ENCODE results near the gene SRGAP3.

Gene SRGAP3

DNA sequence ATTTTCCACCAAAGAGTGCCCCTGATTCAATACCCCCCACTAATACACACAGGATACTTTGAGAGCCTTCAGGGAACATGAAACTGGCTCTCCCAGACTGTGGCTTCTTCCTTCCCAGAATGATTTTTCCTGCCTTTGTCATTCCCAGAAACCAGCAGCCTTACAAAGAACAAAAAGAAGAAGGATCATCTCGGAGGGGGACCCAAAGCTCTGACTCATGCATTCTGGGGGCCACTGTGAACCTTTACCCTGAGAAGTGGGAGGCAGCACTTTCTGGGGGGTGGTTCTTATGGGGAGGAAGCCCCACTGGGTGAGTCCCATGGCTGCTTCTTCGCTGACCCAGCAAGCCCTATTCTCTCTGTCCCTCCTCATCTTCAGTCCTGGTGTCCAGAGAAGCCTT, 241.5 kb downstream of the SRGAP3 start:
- Histone ChIP-seq H3K4me3 (ENCODE audit: low read length in 2 of 2) (no peak overlapping the region), H3K27ac (ENCODE audit: low read depth in 2 of 2, low read length in 2 of 2) (no peak overlapping the region), H3K36me3 (ENCODE audit: control insufficient read depth in 2 of 2, insufficient read depth in 2 of 2, low read length in 2 of 2) (no peaks in the 10 kb centered on the region), H3K9ac (ENCODE audit: low read depth in 1 of 2, low read length in 2 of 2) (no peak overlapping the region), H3K27me3 (ENCODE audit: control insufficient read depth in 2 of 2, insufficient read depth in 2 of 2, low read length in 2 of 2) (no peaks in the 10 kb centered on the region), H3K4me1 (ENCODE audit: control insufficient read depth in 2 of 2, insufficient read depth in 2 of 2, low read length in 2 of 2) (no peaks in the 10 kb centered on the region), H3K9me3 (ENCODE audit: control insufficient read depth in 2 of 2, low read length in 2 of 2) (no peaks in the 10 kb centered on the region)

GRCh38 chr3:9007213-9007612, 242.2 kb downstream of the SRGAP3 start:
- Histone ChIP-seq H3K4me1 (ENCODE audit: control insufficient read depth in 2 of 2, insufficient read depth in 2 of 2, low read length in 2 of 2) (no peaks in the 10 kb centered on the region), H3K27me3 (ENCODE audit: control insufficient read depth in 2 of 2, insufficient read depth in 2 of 2, low read length in 2 of 2) (no peaks in the 10 kb centered on the region), H3K36me3 (ENCODE audit: control insufficient read depth in 2 of 2, insufficient read depth in 2 of 2, low read length in 2 of 2) (no peaks in the 10 kb centered on the region), H3K27ac (ENCODE audit: low read depth in 2 of 2, low read length in 2 of 2) (no peak overlapping the region), H3K9me3 (ENCODE audit: control insufficient read depth in 2 of 2, low read length in 2 of 2) (no peaks in the 10 kb centered on the region), H3K4me3 (ENCODE audit: low read length in 2 of 2) (no peak overlapping the region), H3K9ac (ENCODE audit: low read depth in 1 of 2, low read length in 2 of 2) (no peak overlapping the region)

GRCh38 chr3:9000041-9000440, 249.4 kb downstream of the SRGAP3 start:
- no peaks in the 10 kb centered on the region for H3K27me3 ChIP-seq (ENCODE audit: control insufficient read depth in 2 of 2, insufficient read depth in 2 of 2, low read length in 2 of 2)
- H3K4me1 ChIP-seq (ENCODE audit: control insufficient read depth in 2 of 2, insufficient read depth in 2 of 2, low read length in 2 of 2), result no peaks in the 10 kb centered on the region
- H3K9me3 ChIP-seq (ENCODE audit: control insufficient read depth in 2 of 2, low read length in 2 of 2), result no peaks in the 10 kb centered on the region
- no peak overlapping the region for H3K4me3 ChIP-seq (ENCODE audit: low read length in 2 of 2)
- no peak overlapping the region for H3K9ac ChIP-seq (ENCODE audit: low read depth in 1 of 2, low read length in 2 of 2)
- H3K36me3 ChIP-seq (ENCODE audit: control insufficient read depth in 2 of 2, insufficient read depth in 2 of 2, low read length in 2 of 2), result no peaks in the 10 kb centered on the region
- no peak overlapping the region for H3K27ac ChIP-seq (ENCODE audit: low read depth in 2 of 2, low read length in 2 of 2)

GRCh38 chr3:8997151-8997550, 252.3 kb downstream of the SRGAP3 start:
- H3K4me1 ChIP-seq (ENCODE audit: control insufficient read depth in 2 of 2, insufficient read depth in 2 of 2, low read length in 2 of 2), result no peaks in the 10 kb centered on the region
- H3K36me3 ChIP-seq (ENCODE audit: control insufficient read depth in 2 of 2, insufficient read depth in 2 of 2, low read length in 2 of 2), result no peaks in the 10 kb centered on the region
- no peak overlapping the region for H3K27ac ChIP-seq (ENCODE audit: low read depth in 2 of 2, low read length in 2 of 2)
- H3K4me3 ChIP-seq (ENCODE audit: low read length in 2 of 2), result no peak overlapping the region
- no peaks in the 10 kb centered on the region for H3K27me3 ChIP-seq (ENCODE audit: control insufficient read depth in 2 of 2, insufficient read depth in 2 of 2, low read length in 2 of 2)
- no peaks in the 10 kb centered on the region for H3K9me3 ChIP-seq (ENCODE audit: control insufficient read depth in 2 of 2, low read length in 2 of 2)
- no peak overlapping the region for H3K9ac ChIP-seq (ENCODE audit: low read depth in 1 of 2, low read length in 2 of 2)

- Histone ChIP-seq H3K36me3 (ENCODE audit: control insufficient read depth in 2 of 2, insufficient read depth in 2 of 2, low read length in 2 of 2) (no peaks in the 10 kb centered on the region), H3K27me3 (ENCODE audit: control insufficient read depth in 2 of 2, insufficient read depth in 2 of 2, low read length in 2 of 2) (no peaks in the 10 kb centered on the region), H3K27ac (ENCODE audit: low read depth in 2 of 2, low read length in 2 of 2) (no peak overlapping the region), H3K9ac (ENCODE audit: low read depth in 1 of 2, low read length in 2 of 2) (no peak overlapping the region), H3K4me1 (ENCODE audit: control insufficient read depth in 2 of 2, insufficient read depth in 2 of 2, low read length in 2 of 2) (no peaks in the 10 kb centered on the region), H3K9me3 (ENCODE audit: control insufficient read depth in 2 of 2, low read length in 2 of 2) (no peaks in the 10 kb centered on the region), H3K4me3 (ENCODE audit: low read length in 2 of 2) (no peak overlapping the region)
Observed at GRCh38 chr3:8996681-8997121, 252.7 kb downstream of the SRGAP3 start.

DNA sequence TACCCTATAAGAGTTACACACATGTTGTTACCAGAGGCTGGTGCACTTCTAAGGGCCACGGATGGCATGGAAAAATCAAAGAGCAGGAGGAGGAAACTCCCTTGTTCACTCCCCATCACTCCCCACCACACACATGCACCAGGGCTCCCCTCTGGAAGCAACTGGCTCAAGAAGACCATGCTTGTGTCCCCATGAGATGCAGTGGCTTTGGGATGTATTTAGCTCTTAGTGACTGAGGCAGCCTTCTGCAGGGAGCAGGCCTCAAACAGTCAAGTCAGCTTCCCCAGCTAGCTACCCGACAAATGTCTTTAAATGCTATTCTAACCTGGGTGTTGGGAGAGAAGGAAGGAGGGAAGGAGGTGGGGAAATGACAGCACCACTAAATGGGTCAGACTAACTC, 253.2 kb downstream of the SRGAP3 start:
- Histone ChIP-seq H3K27ac (ENCODE audit: low read depth in 2 of 2, low read length in 2 of 2) (no peak overlapping the region), H3K27me3 (ENCODE audit: control insufficient read depth in 2 of 2, insufficient read depth in 2 of 2, low read length in 2 of 2) (no peaks in the 10 kb centered on the region), H3K4me3 (ENCODE audit: low read length in 2 of 2) (no peak overlapping the region), H3K9me3 (ENCODE audit: control insufficient read depth in 2 of 2, low read length in 2 of 2) (no peaks in the 10 kb centered on the region), H3K9ac (ENCODE audit: low read depth in 1 of 2, low read length in 2 of 2) (no peak overlapping the region), H3K4me1 (ENCODE audit: control insufficient read depth in 2 of 2, insufficient read depth in 2 of 2, low read length in 2 of 2) (no peaks in the 10 kb centered on the region), H3K36me3 (ENCODE audit: control insufficient read depth in 2 of 2, insufficient read depth in 2 of 2, low read length in 2 of 2) (no peaks in the 10 kb centered on the region)

DNA sequence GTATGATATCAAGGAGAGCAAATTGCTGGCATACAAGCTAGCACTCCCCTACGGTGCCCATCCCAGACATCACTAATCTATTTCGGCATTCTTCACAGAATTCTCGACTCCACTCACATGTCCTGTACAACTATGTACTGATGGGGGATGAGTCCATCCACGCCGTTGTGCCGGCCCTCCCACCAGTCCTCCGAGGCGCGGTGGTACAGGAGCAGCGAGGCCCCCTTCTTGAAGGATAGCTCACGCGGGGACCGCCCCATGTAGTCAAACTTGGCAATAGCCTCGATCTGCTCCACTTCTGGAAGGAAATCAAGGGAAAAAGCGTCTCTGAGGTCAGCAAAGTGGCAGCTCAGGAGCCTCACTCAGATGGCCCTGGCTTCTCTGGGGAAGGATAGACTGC, 255.2 kb downstream of the SRGAP3 start:
- no peak overlapping the region for H3K4me3 ChIP-seq (ENCODE audit: low read length in 2 of 2)
- no peaks in the 10 kb centered on the region for H3K36me3 ChIP-seq (ENCODE audit: control insufficient read depth in 2 of 2, insufficient read depth in 2 of 2, low read length in 2 of 2)
- H3K9me3 ChIP-seq (ENCODE audit: control insufficient read depth in 2 of 2, low read length in 2 of 2), result no peaks in the 10 kb centered on the region
- no peak overlapping the region for H3K9ac ChIP-seq (ENCODE audit: low read depth in 1 of 2, low read length in 2 of 2)
- no peak overlapping the region for H3K27ac ChIP-seq (ENCODE audit: low read depth in 2 of 2, low read length in 2 of 2)
- H3K27me3 ChIP-seq (ENCODE audit: control insufficient read depth in 2 of 2, insufficient read depth in 2 of 2, low read length in 2 of 2), result no peaks in the 10 kb centered on the region
- H3K4me1 ChIP-seq (ENCODE audit: control insufficient read depth in 2 of 2, insufficient read depth in 2 of 2, low read length in 2 of 2), result no peaks in the 10 kb centered on the region

- no peaks in the 10 kb centered on the region for H3K4me1 ChIP-seq (ENCODE audit: control insufficient read depth in 2 of 2, insufficient read depth in 2 of 2, low read length in 2 of 2)
- no peak overlapping the region for H3K4me3 ChIP-seq (ENCODE audit: low read length in 2 of 2)
- H3K27me3 ChIP-seq (ENCODE audit: control insufficient read depth in 2 of 2, insufficient read depth in 2 of 2, low read length in 2 of 2), result no peaks in the 10 kb centered on the region
- no peak overlapping the region for H3K9ac ChIP-seq (ENCODE audit: low read depth in 1 of 2, low read length in 2 of 2)
- no peaks in the 10 kb centered on the region for H3K36me3 ChIP-seq (ENCODE audit: control insufficient read depth in 2 of 2, insufficient read depth in 2 of 2, low read length in 2 of 2)
- H3K9me3 ChIP-seq (ENCODE audit: control insufficient read depth in 2 of 2, low read length in 2 of 2), result no peaks in the 10 kb centered on the region
- H3K27ac ChIP-seq (ENCODE audit: low read depth in 2 of 2, low read length in 2 of 2), result no peak overlapping the region
Observed at GRCh38 chr3:8993331-8993730, 256.1 kb downstream of the SRGAP3 start.

DNA sequence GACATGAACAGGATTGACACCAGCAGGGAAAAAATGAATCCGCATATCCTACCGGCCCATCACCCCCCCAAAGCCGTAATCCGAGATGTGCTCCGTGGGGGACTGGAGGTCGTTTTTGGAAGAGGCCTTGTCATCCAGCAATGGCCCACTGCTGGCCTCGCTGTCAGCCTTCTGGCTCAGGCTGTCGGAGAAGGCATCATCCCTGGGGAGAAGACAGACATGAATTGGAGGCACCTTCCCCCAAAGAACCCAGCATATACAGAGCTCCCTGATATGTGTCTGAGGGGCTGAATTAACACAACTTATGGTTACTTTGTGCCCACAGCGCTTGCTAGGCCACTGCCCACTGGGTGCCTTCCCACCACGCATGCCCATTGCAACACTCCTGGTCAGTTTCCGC, 256.6 kb downstream of the SRGAP3 start:
- Histone ChIP-seq H3K9ac (ENCODE audit: low read depth in 1 of 2, low read length in 2 of 2) (no peak overlapping the region), H3K4me1 (ENCODE audit: control insufficient read depth in 2 of 2, insufficient read depth in 2 of 2, low read length in 2 of 2) (no peaks in the 10 kb centered on the region), H3K9me3 (ENCODE audit: control insufficient read depth in 2 of 2, low read length in 2 of 2) (no peaks in the 10 kb centered on the region), H3K27me3 (ENCODE audit: control insufficient read depth in 2 of 2, insufficient read depth in 2 of 2, low read length in 2 of 2) (no peaks in the 10 kb centered on the region), H3K4me3 (ENCODE audit: low read length in 2 of 2) (no peak overlapping the region), H3K27ac (ENCODE audit: low read depth in 2 of 2, low read length in 2 of 2) (no peak overlapping the region), H3K36me3 (ENCODE audit: control insufficient read depth in 2 of 2, insufficient read depth in 2 of 2, low read length in 2 of 2) (no peaks in the 10 kb centered on the region)

DNA sequence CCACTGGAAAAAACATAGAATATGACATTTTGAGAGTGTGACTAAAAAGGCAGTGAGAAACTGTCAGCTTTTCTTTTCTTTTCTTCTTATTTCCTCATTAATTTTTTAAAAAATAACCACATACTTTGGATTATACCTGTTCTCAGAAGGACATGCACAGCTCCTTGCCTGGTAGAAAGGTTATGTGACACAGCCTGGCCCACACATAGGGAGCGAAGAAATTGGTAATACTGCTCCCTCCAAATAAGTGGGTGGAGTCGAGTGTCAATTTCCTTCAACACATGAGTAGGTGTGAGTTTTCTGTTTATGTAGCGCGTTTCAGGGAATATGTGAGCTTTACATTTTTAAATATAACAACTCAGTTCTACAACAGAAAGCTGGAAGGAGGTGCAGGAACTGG, 257.2 kb downstream of the SRGAP3 start:
- no peaks in the 10 kb centered on the region for H3K36me3 ChIP-seq (ENCODE audit: control insufficient read depth in 2 of 2, insufficient read depth in 2 of 2, low read length in 2 of 2)
- H3K4me1 ChIP-seq (ENCODE audit: control insufficient read depth in 2 of 2, insufficient read depth in 2 of 2, low read length in 2 of 2), result no peaks in the 10 kb centered on the region
- no peak overlapping the region for H3K27ac ChIP-seq (ENCODE audit: low read depth in 2 of 2, low read length in 2 of 2)
- H3K4me3 ChIP-seq (ENCODE audit: low read length in 2 of 2), result no peak overlapping the region
- H3K9ac ChIP-seq (ENCODE audit: low read depth in 1 of 2, low read length in 2 of 2), result no peak overlapping the region
- H3K27me3 ChIP-seq (ENCODE audit: control insufficient read depth in 2 of 2, insufficient read depth in 2 of 2, low read length in 2 of 2), result no peaks in the 10 kb centered on the region
- H3K9me3 ChIP-seq (ENCODE audit: control insufficient read depth in 2 of 2, low read length in 2 of 2), result no peaks in the 10 kb centered on the region

Data from mucosa of rectum (tissue), 2 donors.